Left lung (tissue), 10 donors: ENCODE measurements around the gene CCDC92B. TPM values are rescaled to one million over a fixed set of nuclear protein-coding genes. Genes with fewer than 3 reads are reported as not detected.

Source experiments
- ATAC-seq: fragments of 200-7000 bp; cut with Tn5 transposase; one replicate; pipeline ENCODE4 v1.9.1; 2020; ENCODE audit warnings: moderate library complexity
- DNase-seq, 4 donors: peaks; one replicate each; pipeline ENCODE4 v3.0.0-alpha.2; 2013 to 2020
- H3K27ac ChIP-seq, 2 donors: fragments of 200-600 bp; sonication (generic) in 1 of 2; one replicate each; pipeline versions ENCODE4 v1.5.0 to v1.8.0; 2020 to 2021
- H3K27me3 ChIP-seq, 2 donors: fragments of 200-600 bp; sonication (generic) in 1 of 2; one replicate each; pipeline versions ENCODE4 v1.5.0 to v1.8.0; 2020 to 2021
- H3K36me3 ChIP-seq, 2 donors: fragments of 200-600 bp; sonication (generic) in 1 of 2; one replicate each; pipeline versions ENCODE4 v1.5.0 to v1.8.0; 2020 to 2021
- H3K4me1 ChIP-seq, 2 donors: fragments of 200-600 bp; one replicate each; pipeline ENCODE4 v1.8.0; 2021
- H3K4me3 ChIP-seq, 2 donors: fragments of 200-600 bp; sonication (generic) in 1 of 2; one replicate each; pipeline versions ENCODE4 v1.5.0 to v1.8.0; 2020 to 2021; ENCODE audit warnings: mild to moderate bottlenecking in 1 of 2
- H3K9me3 ChIP-seq, 2 donors: fragments of 200-600 bp; sonication (generic) in 1 of 2; one replicate each; pipeline versions ENCODE4 v1.5.0 to v1.8.0; 2020 to 2021
- intact Hi-C, 2 donors: fragments of 100-400 bp; cut with DNase I; formaldehyde crosslinking; loops; one replicate each; pipeline versions ENCODE4 v1.11.2 to v1.14.2; 2022
- polyA plus RNA-seq, 6 donors: library from polyadenylated mRNA; unstranded; fragments of 120-200 nt; gene quantifications; one replicate each; pipeline ENCODE4 v1.2.1, GENCODE V29; 2013; ENCODE audit not compliant: insufficient read length in 6 of 6
- total RNA-seq, 2 donors: library from RNA; stranded (reverse); fragmentation: NEBNext Ultra II Directional; extraction: Animal tissue kit (Norgen Biotek cat#: 25700); gene quantifications; one replicate each; pipeline ENCODE4 v1.2.1, GENCODE V29; 2021
- TF ChIP-seq, protein P1 (sequence below), 2 donors: fragments of 200-600 bp; sonication (generic) in 1 of 2; IDR thresholded peaks; one replicate each; pipeline versions ENCODE4 v1.5.0 to v1.8.0; 2021; ENCODE audit warnings: antibody characterized with exemption in 2 of 2
- donor health status: DM: no; HTN: yes; CAD: no.
- donor health status: DM: no; HTN: no; CAD: no.

The CCDC92B gene
- total and polyA plus RNA-seq, 8 donors: 0.15 to 0.41 (median 0.25) TPM

- ATAC-seq: no peak
- TF ChIP-seq, protein P1, sequence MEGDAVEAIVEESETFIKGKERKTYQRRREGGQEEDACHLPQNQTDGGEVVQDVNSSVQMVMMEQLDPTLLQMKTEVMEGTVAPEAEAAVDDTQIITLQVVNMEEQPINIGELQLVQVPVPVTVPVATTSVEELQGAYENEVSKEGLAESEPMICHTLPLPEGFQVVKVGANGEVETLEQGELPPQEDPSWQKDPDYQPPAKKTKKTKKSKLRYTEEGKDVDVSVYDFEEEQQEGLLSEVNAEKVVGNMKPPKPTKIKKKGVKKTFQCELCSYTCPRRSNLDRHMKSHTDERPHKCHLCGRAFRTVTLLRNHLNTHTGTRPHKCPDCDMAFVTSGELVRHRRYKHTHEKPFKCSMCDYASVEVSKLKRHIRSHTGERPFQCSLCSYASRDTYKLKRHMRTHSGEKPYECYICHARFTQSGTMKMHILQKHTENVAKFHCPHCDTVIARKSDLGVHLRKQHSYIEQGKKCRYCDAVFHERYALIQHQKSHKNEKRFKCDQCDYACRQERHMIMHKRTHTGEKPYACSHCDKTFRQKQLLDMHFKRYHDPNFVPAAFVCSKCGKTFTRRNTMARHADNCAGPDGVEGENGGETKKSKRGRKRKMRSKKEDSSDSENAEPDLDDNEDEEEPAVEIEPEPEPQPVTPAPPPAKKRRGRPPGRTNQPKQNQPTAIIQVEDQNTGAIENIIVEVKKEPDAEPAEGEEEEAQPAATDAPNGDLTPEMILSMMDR (IDR thresholded peaks at IDR 0.05): no peak
- DNase-seq: no peak
These were observed 20.7 kb upstream of the CCDC92B start for GRCh38 chr17:2770129-2770528.

DNA sequence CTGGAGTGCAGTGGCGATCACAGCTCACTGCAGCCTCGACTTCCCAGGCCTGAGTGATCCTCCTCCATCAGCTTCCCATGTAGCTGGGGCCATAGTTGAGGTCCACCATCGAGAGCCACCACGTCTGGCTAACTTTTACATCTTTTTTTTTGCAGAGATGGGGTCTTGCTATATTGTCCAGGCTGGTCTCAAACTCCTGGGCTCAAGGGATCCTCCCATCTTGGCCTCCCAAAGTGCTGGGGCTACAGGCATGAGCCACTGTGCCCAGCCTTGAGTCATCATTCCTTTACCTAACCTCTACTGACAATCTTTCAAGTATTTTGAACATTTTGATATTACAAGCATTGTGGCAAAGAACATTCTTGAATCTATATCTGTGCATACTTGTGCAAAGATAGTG is 9.4 kb upstream of the CCDC92B start:
- Histone ChIP-seq H3K36me3 (no peaks in the 10 kb centered on the region), H3K27ac (no peak overlapping the region), H3K9me3 (no peaks in the 10 kb centered on the region), H3K4me1 (peaks cover 3 to 12% of the 10 kb centered on the region in 2 donors), H3K4me3 (no peak overlapping the region), H3K27me3 (peaks cover 23 to 98% of the 10 kb centered on the region in 2 donors)
- TF ChIP-seq, protein P1 (IDR thresholded peaks at IDR 0.05): no peak
- ATAC-seq: no peak
- intact Hi-C loops: no loop called here
- DNase-seq: no peak

More at GRCh38 chr17:2770129-2770528, 20.7 kb upstream of the CCDC92B start:
- intact Hi-C loops: no loop called here
- H3K36me3 ChIP-seq: no peaks in the 10 kb centered on the region
- no peak overlapping the region for H3K27ac ChIP-seq
- H3K4me1 ChIP-seq: no peaks in the 10 kb centered on the region
- no peak overlapping the region for H3K4me3 ChIP-seq
- no peaks in the 10 kb centered on the region for H3K9me3 ChIP-seq
- peaks cover 7 to 79% of the 10 kb centered on the region in 2 donors for H3K27me3 ChIP-seq

- TF ChIP-seq, protein P1 (IDR thresholded peaks at IDR 0.05): no peak
- H3K27me3 ChIP-seq: peaks cover 23 to 99% of the 10 kb centered on the region in 2 donors
These were observed 6.7 kb upstream of the CCDC92B start for GRCh38 chr17:2755891-2756724.

GRCh38 chr17:2751491-2751890 is 2.0 kb upstream of the CCDC92B start:
- no peaks in the 10 kb centered on the region for H3K36me3 ChIP-seq

More at GRCh38 chr17:2755891-2756724, 6.7 kb upstream of the CCDC92B start:
- Histone ChIP-seq H3K27ac (no peak overlapping the region), H3K4me1 (peaks cover 3 to 12% of the 10 kb centered on the region in 2 donors), H3K36me3 (no peaks in the 10 kb centered on the region), H3K4me3 (no peak overlapping the region), H3K9me3 (no peaks in the 10 kb centered on the region)
- DNase-seq (no peak), ATAC-seq (peak; percentile 18)
- intact Hi-C loops: no loop called here

DNA sequence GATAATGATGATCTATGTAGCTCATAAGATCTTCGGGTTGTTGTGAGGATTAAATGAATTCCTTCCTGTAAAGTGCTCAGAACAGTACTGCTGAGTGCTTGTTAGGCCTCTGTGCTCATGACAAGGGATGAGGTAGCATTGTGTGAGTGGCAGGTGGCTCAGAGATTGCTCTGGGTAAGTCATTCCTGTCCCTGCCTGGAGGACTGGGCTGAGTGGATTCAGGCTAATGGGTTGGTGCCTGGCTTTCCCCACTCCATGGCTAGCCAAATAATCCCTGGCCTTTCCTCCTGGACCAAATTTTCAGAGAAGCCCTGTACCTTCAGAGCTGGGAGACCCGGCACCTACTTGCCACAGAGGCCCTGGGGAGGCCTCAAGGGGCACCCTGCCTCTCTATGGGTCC is 1.3 kb upstream of the CCDC92B start:
- peaks cover 27 to 100% of the 10 kb centered on the region in 2 donors for H3K27me3 ChIP-seq

More at GRCh38 chr17:2751491-2751890, 2.0 kb upstream of the CCDC92B start:
- H3K27me3 ChIP-seq: peaks cover 35 to 100% of the 10 kb centered on the region in 2 donors
- intact Hi-C loops: no loop called here
- DNase-seq (no peak), ATAC-seq (no peak)
- no peak overlapping the region for H3K4me3 ChIP-seq
- TF ChIP-seq, protein P1 (IDR thresholded peaks at IDR 0.05): no peak
- no peaks in the 10 kb centered on the region for H3K9me3 ChIP-seq
- peaks cover 3 to 19% of the 10 kb centered on the region in 2 donors for H3K4me1 ChIP-seq
- no peak overlapping the region for H3K27ac ChIP-seq

More for the DNA sequence above, 1.3 kb upstream of the CCDC92B start:
- no peaks in the 10 kb centered on the region for H3K36me3 ChIP-seq
- ATAC-seq: no peak
- intact Hi-C loops: no loop called here
- TF ChIP-seq, protein P1 (IDR thresholded peaks at IDR 0.05): no peak
- H3K4me1 ChIP-seq: peaks cover under 1 to 14% of the 10 kb centered on the region in 2 donors
- DNase-seq: no peak
- no peak overlapping the region for H3K27ac ChIP-seq
- H3K4me3 ChIP-seq: no peak overlapping the region
- no peaks in the 10 kb centered on the region for H3K9me3 ChIP-seq
